ENCODE data around the gene MAP2K3. TPM values are rescaled to one million over a fixed set of nuclear protein-coding genes. Genes with fewer than 3 reads are reported as not detected.
"Not testable (repeated sequence)": the region's sequence is repeated elsewhere in the genome, so short reads cannot be mapped to it uniquely, and the experiment has no call there.

MAP2K3 gene
- polyA plus RNA-seq, 1 donor, result 22.0 TPM

- DNase-seq (ENCODE audit: low read depth), result not testable (repeated sequence)
Measured at GRCh38 chr17:21350495-21350894, 66.0 kb downstream of the MAP2K3 start.

DNA sequence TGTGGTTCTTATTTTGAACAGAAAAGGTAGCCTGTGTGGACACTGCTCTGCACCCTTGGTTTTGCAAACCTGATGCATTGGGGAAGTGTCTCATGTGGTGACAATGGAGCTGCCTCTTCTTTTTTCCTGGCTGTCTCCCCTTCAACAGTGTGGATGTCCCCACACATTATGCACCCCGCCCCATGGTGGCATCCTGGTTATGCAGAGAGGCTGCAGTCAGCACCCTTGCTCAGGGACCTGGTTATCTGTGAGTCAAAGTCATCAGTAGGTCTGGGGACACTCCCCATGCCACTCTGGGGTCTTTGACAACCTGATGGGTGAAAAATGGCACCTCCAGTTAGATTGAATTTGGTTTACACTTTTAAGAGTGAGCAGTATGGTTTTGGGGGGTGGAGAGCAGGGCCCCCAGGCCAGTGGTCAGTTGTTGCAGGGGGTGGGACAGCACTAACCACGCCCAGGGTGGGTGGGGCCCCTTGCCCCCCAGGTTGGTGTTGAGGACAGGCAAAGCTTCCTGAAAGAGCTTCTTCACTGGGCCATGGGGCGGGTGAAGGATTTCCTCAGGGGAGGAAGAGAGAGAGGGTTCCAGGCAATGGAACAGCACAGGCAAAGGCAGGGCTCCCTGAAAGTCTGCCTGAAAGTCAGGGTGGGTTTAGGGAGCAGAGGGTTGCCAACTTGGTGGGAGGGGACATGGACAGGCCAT is 67.0 kb downstream of the MAP2K3 start:
- DNase-seq (ENCODE audit: low read depth), result no peak

DNA sequence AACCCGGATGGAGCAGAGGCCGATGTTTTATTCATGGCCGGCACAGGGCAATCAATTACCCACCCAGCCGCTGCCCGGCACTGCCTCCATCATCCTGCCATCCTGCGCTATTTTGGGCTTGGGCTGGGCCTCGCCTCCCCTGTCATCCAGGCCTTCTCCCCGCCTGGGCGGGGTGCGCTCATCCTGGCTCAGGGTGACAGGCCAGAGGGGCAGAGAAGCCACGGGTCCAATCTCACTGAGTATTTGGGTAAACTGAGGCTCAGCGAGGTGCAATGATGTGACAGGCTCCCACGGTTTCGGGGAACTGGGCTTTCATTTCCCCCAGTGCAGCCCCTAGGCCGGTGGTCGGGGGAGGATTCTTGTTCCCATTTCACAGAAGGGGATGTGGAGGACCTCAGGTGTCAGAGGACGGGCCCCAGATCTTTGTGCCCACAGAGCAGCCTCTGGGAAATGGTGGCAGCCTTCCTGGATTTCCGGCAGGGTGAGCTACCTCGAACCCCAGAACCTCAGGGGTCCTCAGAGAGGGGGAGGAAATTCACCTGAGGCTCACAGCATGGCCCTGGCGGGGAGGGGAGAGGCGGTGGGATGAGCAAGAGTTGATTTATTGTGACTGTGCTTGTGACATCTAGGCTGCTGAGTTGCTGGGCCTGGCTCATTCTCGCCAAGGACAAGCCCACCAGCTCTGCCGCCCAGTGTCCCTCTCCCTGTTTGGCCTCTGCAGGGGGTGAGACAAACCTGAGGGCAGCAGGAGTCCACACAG is 67.9 kb downstream of the MAP2K3 start:
- no peak for DNase-seq (ENCODE audit: low read depth)

DNA sequence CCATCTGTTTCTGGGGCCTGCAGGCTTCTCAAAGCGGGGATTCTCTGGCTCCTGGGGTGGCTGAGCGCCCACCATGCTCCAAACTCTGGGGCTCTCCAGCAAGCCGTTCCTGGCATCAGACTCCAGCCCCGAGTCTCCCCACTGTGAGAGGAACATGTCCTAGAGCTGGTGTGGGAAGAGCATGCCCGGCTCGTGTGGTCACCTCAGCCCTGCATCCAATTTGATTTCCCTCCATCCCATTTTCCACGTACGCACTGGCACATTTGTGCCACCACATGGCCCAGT is 68.4 kb downstream of the MAP2K3 start:
- no peak for DNase-seq (ENCODE audit: low read depth)

DNA sequence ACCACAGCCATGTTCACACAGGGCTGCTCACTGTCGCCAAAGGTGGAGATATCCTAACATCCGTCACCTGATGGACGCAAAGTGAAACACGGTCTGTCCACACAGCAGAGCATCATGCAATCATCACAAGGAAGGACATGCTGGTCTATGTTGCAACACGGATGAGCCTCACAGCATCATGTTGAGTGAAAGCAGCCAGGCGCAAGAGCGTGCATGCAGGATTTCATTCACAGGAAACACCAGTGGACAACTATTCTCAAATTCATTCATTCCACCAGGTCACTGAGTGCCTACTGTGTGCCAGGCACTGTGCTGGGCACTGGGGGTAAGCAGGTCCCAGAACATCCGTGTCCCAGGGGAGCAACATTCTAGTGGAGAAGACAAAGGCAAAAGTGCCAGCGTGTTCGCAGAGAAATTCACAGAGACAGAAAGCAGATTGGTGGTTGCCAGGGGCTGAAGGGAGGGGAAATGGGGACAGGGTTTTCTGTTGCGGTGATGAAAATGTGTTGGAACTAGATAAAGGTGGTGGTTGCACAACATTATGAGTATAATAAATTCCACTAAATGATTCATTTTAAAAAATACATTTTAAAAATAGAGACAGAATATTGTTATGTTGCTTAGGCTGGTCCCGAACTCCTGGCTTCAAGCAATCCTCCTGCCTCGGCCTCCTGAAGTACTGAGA is 69.0 kb downstream of the MAP2K3 start:
- DNase-seq (ENCODE audit: low read depth), result no peak

DNA sequence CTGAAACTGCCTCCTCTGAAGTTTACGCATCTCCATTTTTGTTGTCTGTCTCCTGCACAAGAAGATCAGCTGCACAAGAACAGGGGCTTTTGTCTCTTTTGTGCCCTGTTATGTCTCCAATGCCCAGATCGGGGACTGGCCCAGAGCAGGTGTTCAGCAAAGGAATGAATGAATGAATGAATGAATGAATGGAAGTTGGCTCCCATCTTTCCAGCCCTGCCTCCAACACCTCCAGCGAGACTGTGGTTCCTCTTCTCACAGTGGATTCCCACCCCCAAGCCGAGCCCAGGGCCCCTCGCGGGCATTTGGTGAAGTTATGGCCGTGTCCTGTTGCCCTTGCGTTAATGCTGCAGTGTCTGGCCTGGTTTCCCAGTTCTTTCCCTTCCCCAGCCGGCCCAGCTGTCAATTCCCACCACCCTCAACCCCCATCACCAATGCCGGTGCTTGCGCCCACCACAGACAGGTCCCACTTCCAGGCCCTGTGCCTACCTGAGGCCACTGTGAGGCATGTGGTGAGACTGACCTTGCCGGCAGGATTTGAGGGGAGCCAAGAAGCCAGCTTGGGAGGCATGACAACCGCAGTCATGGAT is 70.4 kb downstream of the MAP2K3 start:
- no peak for DNase-seq (ENCODE audit: low read depth)

- DNase-seq (ENCODE audit: low read depth), result no peak
Measured at GRCh38 chr17:21355586-21355985, 71.1 kb downstream of the MAP2K3 start.

GRCh38 chr17:21356537-21357127 is 72.1 kb downstream of the MAP2K3 start:
- no peak for DNase-seq (ENCODE audit: low read depth)

- DNase-seq (ENCODE audit: low read depth), result no peak
Measured at GRCh38 chr17:21357281-21357680, 72.8 kb downstream of the MAP2K3 start.

GRCh38 chr17:21357696-21358656 is 73.5 kb downstream of the MAP2K3 start:
- DNase-seq (ENCODE audit: low read depth), result no peak

- no peak for DNase-seq (ENCODE audit: low read depth)
Measured at GRCh38 chr17:21358682-21359482, 74.4 kb downstream of the MAP2K3 start.

GRCh38 chr17:21359483-21359840 is 75.0 kb downstream of the MAP2K3 start:
- no peak for DNase-seq (ENCODE audit: low read depth)

DNA sequence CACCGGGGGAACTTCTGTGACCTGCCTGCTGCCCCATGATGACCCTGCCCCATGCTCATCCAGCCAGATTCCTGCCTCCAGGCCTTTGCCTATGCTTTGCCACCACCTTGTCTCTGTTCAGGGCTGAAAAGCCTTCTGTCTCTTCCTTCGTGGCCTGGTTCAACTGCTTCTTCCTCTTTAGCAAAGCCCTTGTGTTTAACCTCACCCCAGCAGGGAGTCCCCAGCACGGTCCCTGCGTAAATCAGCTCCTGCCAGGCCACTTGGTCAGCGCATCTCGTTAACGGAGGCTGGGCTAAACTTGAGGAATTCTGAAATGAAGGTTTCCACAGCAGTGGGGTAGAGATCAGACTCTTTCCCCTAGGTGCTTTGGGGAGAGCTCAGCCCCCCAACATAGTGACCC is 75.5 kb downstream of the MAP2K3 start:
- DNase-seq (ENCODE audit: low read depth), result no peak

- DNase-seq (ENCODE audit: low read depth), result no peak
Measured at GRCh38 chr17:21361020-21361809, 76.7 kb downstream of the MAP2K3 start.

DNA sequence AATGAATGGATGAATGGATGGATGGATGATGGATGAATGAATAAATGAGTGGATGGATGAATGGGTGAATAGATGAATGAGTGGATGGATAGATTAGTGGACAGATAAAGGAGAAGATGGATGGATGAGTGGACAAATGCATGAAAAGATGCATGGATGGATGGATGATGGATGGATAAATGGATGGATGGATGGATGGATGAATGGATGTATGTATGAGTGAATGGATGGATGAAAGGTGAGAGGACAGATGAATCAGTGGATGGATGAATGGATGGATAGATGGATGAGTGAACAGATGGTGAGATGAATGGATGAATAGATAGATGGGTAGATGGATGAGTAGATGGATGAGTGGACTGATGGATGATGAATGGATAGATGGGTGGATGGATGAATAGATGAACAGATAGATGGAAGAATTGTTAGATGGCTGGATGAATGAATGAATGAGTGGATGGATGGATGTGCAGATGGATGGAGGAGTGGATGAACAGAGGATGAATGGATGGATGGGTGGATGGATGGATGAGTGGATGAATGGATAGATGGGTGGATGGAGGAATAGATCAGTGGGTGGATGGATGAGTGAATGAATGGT is 77.9 kb downstream of the MAP2K3 start:
- no peak for DNase-seq (ENCODE audit: low read depth)

GRCh38 chr17:21363776-21364642 is 79.5 kb downstream of the MAP2K3 start:
- DNase-seq (ENCODE audit: low read depth), result no peak
